CD4-positive, CD25-positive, alpha-beta regulatory T cell (primary cell): Measurements from ENCODE around the gene TMEM232. TPM values are rescaled to one million over a fixed set of nuclear protein-coding genes. Genes with fewer than 3 reads are reported as not detected.
"Not testable (repeated sequence)": the region's sequence is repeated elsewhere in the genome, so short reads cannot be mapped to it uniquely, and the experiment has no call there.

Source experiments
- ATAC-seq, 2 donors: fragments of 150-1000 bp; cut with Tn5 transposase; one replicate each; pipeline ENCODE4 v1.10.0; 2021; ENCODE audit warnings: low read depth in 2 of 2, moderate number of reproducible peaks in 2 of 2, moderate library complexity in 1 of 2
- DNase-seq, 3 donors: peaks; one replicate each; pipeline versions ENCODE4 v3.0.0 to v3.0.0-alpha.2; 2012 to 2022; ENCODE audit warnings: mixed read lengths in 1 of 3
- H3K27ac ChIP-seq: one replicate; pipeline ENCODE4 v1.7.0; 2013; ENCODE audit warnings: mild to moderate bottlenecking, low read length; ENCODE audit not compliant: insufficient read depth, poor library complexity, severe bottlenecking
- H3K27me3 ChIP-seq: one replicate; pipeline ENCODE4 v1.7.0; 2013; ENCODE audit warnings: low read length; ENCODE audit not compliant: control insufficient read depth, insufficient read depth
- H3K36me3 ChIP-seq: one replicate; pipeline ENCODE4 v1.7.0; 2013; ENCODE audit warnings: mild to moderate bottlenecking, low read length, moderate library complexity; ENCODE audit not compliant: control insufficient read depth, insufficient read depth
- H3K4me1 ChIP-seq: 2 replicates; pipeline ENCODE4 v1.7.0; 2013; ENCODE audit warnings: mild to moderate bottlenecking, low read length; ENCODE audit not compliant: insufficient read depth, control insufficient read depth, poor library complexity, severe bottlenecking
- H3K4me3 ChIP-seq: one replicate; pipeline ENCODE4 v1.7.0; 2013; ENCODE audit warnings: low read depth, mild to moderate bottlenecking, low read length, moderate library complexity
- H3K9me3 ChIP-seq, 2 experiments: 1 replicate in 1 of 2; 2 replicates in 1 of 2; pipeline ENCODE4 v1.7.0; 2013; ENCODE audit warnings: low read length in 2 of 2, mild to moderate bottlenecking in 1 of 2, moderate library complexity in 1 of 2; ENCODE audit not compliant: control insufficient read depth in 2 of 2
- H3K27ac Mint-ChIP-seq, 3 donors: one replicate each; pipeline ENCODE4 v1.8.0; 2020 to 2022; ENCODE audit warnings: mild to moderate bottlenecking in 3 of 3, mixed read lengths in 3 of 3, moderate library complexity in 2 of 3
- H3K27me3 Mint-ChIP-seq: one replicate; pipeline ENCODE4 v1.8.0; 2022; ENCODE audit warnings: mild to moderate bottlenecking, mixed read lengths
- H3K36me3 Mint-ChIP-seq: one replicate; pipeline ENCODE4 v1.8.0; 2020; ENCODE audit warnings: mixed read lengths
- H3K4me1 Mint-ChIP-seq, 4 donors: one replicate each; pipeline ENCODE4 v1.8.0; 2020 to 2022; ENCODE audit warnings: mixed read lengths in 4 of 4, mild to moderate bottlenecking in 1 of 4
- H3K4me3 Mint-ChIP-seq, 4 donors: one replicate each; pipeline ENCODE4 v1.8.0; 2020 to 2022; ENCODE audit warnings: mild to moderate bottlenecking in 4 of 4, mixed read lengths in 4 of 4, moderate library complexity in 3 of 4
- H3K9me3 Mint-ChIP-seq, 7 donors: one replicate each; pipeline ENCODE4 v1.8.0; 2020 to 2022; ENCODE audit warnings: mixed read lengths in 7 of 7, mild to moderate bottlenecking in 3 of 7, moderate library complexity in 2 of 7
- polyA plus RNA-seq, 4 donors: library from polyadenylated mRNA; unstranded; fragments of 300-500 nt; fragmentation: Illumina TruSeq; gene quantifications; one replicate each; pipeline ENCODE4 v1.2.3, GENCODE V29; 2021
- total RNA-seq: library from RNA; stranded (reverse); gene quantifications from one replicate; pipeline ENCODE4 v1.2.3, GENCODE V29; 2022

TMEM232 gene
- total and polyA plus RNA-seq, 5 donors from 2014 or later: 1.0 to 2.1 (median 1.9) TPM; not detected in 2

GRCh38 chr5:110734101-110734500 is 7.6 kb upstream of the TMEM232 start:
- Mint-ChIP-seq H3K36me3 (no peaks in the 10 kb centered on the region), H3K4me1 (peaks cover 0 to 11% (median 7%) of the 10 kb centered on the region in 4 donors), H3K4me3 (no peak overlapping the region), H3K9me3 (peaks cover 0 to 4% (median 0%) of the 10 kb centered on the region in 7 donors), H3K27ac (no peak overlapping the region), H3K27me3 (peaks cover 42% of the 10 kb centered on the region)
- Histone ChIP-seq H3K4me3 (no peak overlapping the region), H3K4me1 (peaks cover 6% of the 10 kb centered on the region), H3K36me3 (no peaks in the 10 kb centered on the region), H3K27ac (no peak overlapping the region), H3K9me3 (no peaks in the 10 kb centered on the region), H3K27me3 (peaks cover 22% of the 10 kb centered on the region)
- DNase-seq (no peak), ATAC-seq (no peak)

DNA sequence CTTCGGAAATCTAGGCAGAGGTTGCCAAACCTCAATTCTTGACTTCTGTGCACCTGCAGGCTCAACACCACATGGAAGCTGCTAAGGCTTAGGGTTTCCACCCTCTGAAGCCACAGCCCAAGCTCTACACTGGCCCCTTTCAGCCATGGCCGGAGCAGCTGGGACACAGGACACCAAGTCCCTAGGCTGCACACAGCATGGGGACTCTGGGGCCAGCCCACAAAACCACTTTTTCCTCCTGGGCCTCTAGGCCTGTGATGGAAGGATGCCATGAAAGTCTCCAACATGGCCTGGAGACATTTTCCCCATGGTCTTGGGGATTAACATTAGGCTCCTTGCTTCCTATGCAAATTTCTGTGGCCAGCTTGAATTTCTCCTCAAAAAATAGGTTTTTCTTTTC is 5.0 kb upstream of the TMEM232 start:
- H3K27ac ChIP-seq, H3K27ac Mint-ChIP-seq, H3K4me3 ChIP-seq, H3K4me1 Mint-ChIP-seq, DNase-seq, H3K9me3 Mint-ChIP-seq, H3K36me3 Mint-ChIP-seq, H3K4me1 ChIP-seq, H3K36me3 ChIP-seq, ATAC-seq, H3K4me3 Mint-ChIP-seq, H3K9me3 ChIP-seq: not testable (repeated sequence)
- peaks cover 15% of the 10 kb centered on the region for H3K27me3 ChIP-seq
- H3K27me3 Mint-ChIP-seq: peaks cover 38% of the 10 kb centered on the region

GRCh38 chr5:110727025-110727314 is 499 bp upstream of the TMEM232 start:
- Mint-ChIP-seq H3K4me3 (peak overlapping the region; percentile 59 to 95 (median 87)), H3K27ac (peak overlapping the region in 1 of 3 donors; percentile 14)

GRCh38 chr5:110718311-110718710 is 8.2 kb downstream of the TMEM232 start:
- ATAC-seq (no peak), DNase-seq (no peak)
- H3K27ac Mint-ChIP-seq: no peak overlapping the region
- no peaks in the 10 kb centered on the region for H3K4me1 Mint-ChIP-seq
- peaks cover 34% of the 10 kb centered on the region for H3K27me3 Mint-ChIP-seq
- Histone ChIP-seq H3K9me3 (no peaks in the 10 kb centered on the region), H3K27me3 (peaks cover 6% of the 10 kb centered on the region), H3K27ac (no peak overlapping the region), H3K4me3 (no peak overlapping the region), H3K36me3 (no peaks in the 10 kb centered on the region), H3K4me1 (no peaks in the 10 kb centered on the region)
- H3K4me3 Mint-ChIP-seq: no peak overlapping the region
- H3K36me3 Mint-ChIP-seq: no peaks in the 10 kb centered on the region
- H3K9me3 Mint-ChIP-seq: peaks cover 0 to 3% (median 0%) of the 10 kb centered on the region in 7 donors

More at GRCh38 chr5:110727025-110727314, 499 bp upstream of the TMEM232 start:
- Mint-ChIP-seq H3K9me3 (no peaks in the 10 kb centered on the region), H3K36me3 (no peaks in the 10 kb centered on the region), H3K27me3 (peaks cover 25% of the 10 kb centered on the region), H3K4me1 (peaks cover 0 to 7% (median 2%) of the 10 kb centered on the region in 4 donors)
- Histone ChIP-seq H3K9me3 (no peaks in the 10 kb centered on the region), H3K27ac (no peak overlapping the region), H3K4me3 (peak overlapping the region; percentile 80), H3K36me3 (no peaks in the 10 kb centered on the region), H3K4me1 (peaks cover 8% of the 10 kb centered on the region), H3K27me3 (peaks cover 2% of the 10 kb centered on the region)
- DNase-seq (no peak), ATAC-seq (peak; percentile 27 to 44)

DNA sequence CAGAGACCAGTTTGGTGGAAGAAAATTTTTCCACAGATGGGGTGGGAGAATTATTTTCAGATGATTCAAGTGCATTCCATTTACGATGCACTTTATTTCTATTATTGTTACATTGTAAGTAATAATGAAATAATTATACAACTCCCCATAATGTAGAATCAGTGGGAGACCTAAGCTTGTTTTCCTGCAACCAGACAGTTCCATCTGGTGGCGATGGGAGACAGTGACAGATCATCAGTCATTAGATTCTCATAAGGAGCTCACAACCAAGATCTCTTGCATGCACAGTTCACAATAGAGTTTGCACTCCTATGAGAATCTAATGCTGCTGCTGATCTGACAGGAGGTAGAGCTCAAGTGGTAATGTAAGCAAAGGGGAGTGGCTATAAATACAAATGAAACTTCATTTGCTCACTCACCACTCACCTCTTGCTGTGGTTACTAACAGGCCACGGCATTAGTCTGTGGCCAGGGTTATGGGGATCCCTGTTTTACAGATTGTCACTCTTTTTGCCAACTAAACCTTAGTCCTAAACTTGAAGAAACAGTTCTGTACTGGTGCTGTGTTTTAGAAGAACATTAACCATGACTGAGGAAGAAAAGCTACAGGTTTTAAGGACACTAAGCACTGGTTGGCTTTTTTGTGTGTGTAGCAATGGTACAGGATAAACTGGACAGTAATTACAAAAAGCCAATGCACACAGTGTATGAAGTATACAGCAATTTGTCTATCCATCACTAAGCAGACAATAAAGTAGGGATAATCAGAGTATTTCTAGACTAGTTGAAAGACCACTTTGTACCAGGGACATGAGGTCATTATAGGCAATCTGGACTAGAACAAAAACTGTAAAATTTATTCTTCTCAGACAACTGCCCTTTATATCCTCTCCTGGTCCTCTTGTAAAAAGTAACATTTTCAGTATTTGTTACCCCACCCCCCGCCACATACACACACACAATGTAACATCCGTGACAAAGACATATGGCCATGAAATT is 9.9 kb downstream of the TMEM232 start:
- no peak overlapping the region for H3K27ac ChIP-seq
- H3K4me3 ChIP-seq: no peak overlapping the region
- no peaks in the 10 kb centered on the region for H3K9me3 ChIP-seq
- ATAC-seq: no peak
- H3K27me3 ChIP-seq: peaks cover 7% of the 10 kb centered on the region
- no peaks in the 10 kb centered on the region for H3K36me3 ChIP-seq
- DNase-seq: peak in 1 of 3 donors; percentile 3
- no peak overlapping the region for H3K4me3 Mint-ChIP-seq
- no peaks in the 10 kb centered on the region for H3K36me3 Mint-ChIP-seq
- peaks cover 29% of the 10 kb centered on the region for H3K27me3 Mint-ChIP-seq
- H3K4me1 Mint-ChIP-seq: no peaks in the 10 kb centered on the region
- H3K9me3 Mint-ChIP-seq: peaks cover 0 to 3% (median 0%) of the 10 kb centered on the region in 7 donors
- H3K27ac Mint-ChIP-seq: no peak overlapping the region
- H3K4me1 ChIP-seq: no peaks in the 10 kb centered on the region

DNA sequence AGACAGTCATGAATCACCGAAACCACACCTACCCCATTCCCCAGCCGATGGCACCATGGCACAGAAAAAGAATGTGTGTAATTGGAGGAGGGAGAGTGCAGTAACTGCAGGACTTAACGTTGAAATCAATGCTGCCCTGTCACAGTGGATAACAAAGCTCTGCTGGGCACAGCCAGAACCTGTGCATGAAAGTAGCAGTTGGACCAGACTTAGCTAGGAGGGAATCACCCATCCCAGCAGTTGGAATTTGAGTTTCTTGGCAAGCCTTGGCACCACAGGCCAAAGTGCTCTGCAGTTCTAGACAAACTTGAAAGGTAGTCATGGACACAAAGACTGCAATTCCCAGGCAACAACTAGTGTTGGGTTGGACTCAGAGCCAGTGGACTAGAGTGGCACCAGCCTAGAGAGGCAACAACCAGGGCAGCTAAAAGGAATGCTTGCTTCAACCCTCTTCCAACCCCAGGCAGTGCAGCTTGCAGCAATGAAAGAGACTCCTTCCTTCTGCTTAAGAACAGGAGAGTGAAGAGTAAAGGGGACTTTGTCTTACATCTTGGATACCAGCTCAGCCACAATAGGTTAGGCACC is 19.1 kb downstream of the TMEM232 start:
- H3K27me3 Mint-ChIP-seq: peaks cover 19% of the 10 kb centered on the region

DNA sequence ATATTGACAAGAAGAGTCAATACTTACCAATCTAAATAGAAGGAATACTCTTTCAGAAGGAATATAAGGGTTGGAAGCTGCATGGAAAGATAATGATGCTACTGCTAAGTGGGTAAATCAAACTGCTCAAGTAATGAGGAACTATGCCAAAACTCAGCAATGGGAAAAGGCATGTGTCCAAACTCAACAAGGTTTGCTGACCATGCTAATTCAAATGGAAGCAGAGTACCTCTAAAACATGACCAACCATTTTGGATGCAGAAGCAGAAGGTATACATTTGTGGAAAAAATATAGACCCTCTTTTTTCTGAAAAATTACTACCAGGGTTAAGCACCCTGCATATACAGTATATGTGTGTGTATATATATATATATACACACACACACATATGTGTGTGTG is 21.1 kb downstream of the TMEM232 start:
- H3K36me3 Mint-ChIP-seq: no peaks in the 10 kb centered on the region
- peaks cover 0 to 5% (median 0%) of the 10 kb centered on the region in 7 donors for H3K9me3 Mint-ChIP-seq
- Histone ChIP-seq H3K9me3 (no peaks in the 10 kb centered on the region), H3K4me3 (no peak overlapping the region), H3K27ac (no peak overlapping the region), H3K36me3 (no peaks in the 10 kb centered on the region), H3K27me3 (no peaks in the 10 kb centered on the region), H3K4me1 (no peaks in the 10 kb centered on the region)
- no peak for DNase-seq
- H3K4me1 Mint-ChIP-seq: no peaks in the 10 kb centered on the region
- H3K27ac Mint-ChIP-seq: no peak overlapping the region
- ATAC-seq: no peak
- H3K27me3 Mint-ChIP-seq: peaks cover 19% of the 10 kb centered on the region
- peak overlapping the region in 1 of 4 donors; percentile 27 for H3K4me3 Mint-ChIP-seq

More for the DNA sequence above, 19.1 kb downstream of the TMEM232 start:
- H3K36me3 ChIP-seq: no peaks in the 10 kb centered on the region
- H3K4me1 Mint-ChIP-seq: no peaks in the 10 kb centered on the region
- H3K4me3 ChIP-seq: no peak overlapping the region
- no peaks in the 10 kb centered on the region for H3K27me3 ChIP-seq
- peaks cover 0 to 5% (median 0%) of the 10 kb centered on the region in 7 donors for H3K9me3 Mint-ChIP-seq
- no peaks in the 10 kb centered on the region for H3K4me1 ChIP-seq
- no peak for ATAC-seq
- no peak overlapping the region for H3K27ac ChIP-seq
- no peaks in the 10 kb centered on the region for H3K36me3 Mint-ChIP-seq
- no peaks in the 10 kb centered on the region for H3K9me3 ChIP-seq
- no peak overlapping the region for H3K27ac Mint-ChIP-seq
- DNase-seq: no peak
- no peak overlapping the region for H3K4me3 Mint-ChIP-seq
